Colon (tissue), 2 donors: Measurements from ENCODE around the gene CCL13.
"Not testable (repeated sequence)": the region's sequence is repeated elsewhere in the genome, so short reads cannot be mapped to it uniquely, and the experiment has no call there.

ENCODE experiments used
- FAIRE-seq: peaks from 2 replicates; lab custom pipeline; 2012; peaks lifted over from hg19 to GRCh38; lab: Jason Lieb, UNC
- donor health status: control.
- donor health status: control.

The CCL13 gene

DNA sequence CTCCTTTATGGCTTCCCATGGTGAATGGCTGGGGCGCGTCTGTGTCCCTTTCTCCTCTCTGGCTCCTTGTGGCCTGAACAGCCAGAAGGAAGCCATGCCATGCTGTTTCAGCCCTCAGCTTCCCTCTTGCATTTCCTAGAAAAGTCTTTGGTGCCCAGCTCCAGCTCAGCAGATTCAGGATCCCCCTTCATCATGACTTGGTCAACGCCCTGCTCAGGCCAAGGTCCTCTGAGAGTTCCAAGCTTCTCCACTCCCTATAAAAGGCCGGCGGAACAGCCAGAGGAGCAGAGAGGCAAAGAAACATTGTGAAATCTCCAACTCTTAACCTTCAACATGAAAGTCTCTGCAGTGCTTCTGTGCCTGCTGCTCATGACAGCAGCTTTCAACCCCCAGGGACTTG, at the start of gene CCL13:
Gene CCL13, plus strand, starts transcription at position 287 of the 400 bp plus-strand sequence. Its CDS starts 47 bp downstream, at position 334.
- FAIRE-seq = no peak

DNA sequence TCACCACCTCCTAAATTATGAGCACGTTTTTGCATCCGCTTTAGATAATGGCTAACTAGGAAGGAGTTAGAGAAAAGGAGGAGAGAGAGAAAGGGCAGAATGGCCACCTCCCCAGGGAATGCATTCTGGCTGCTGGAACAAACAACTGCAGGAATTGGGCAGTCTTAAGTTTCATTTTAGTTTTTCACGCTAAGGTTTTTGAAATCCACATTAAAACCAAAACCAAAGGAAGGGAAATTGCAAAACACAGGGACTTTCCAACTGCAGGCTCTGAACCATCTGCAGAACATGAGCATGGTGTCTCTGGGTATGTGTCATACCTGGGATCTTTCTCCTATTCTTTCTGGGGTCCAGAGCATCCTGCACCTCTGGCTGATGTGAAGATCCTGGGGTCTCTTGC, 49.2 kb upstream of the CCL13 start:
- no peak for FAIRE-seq

DNA sequence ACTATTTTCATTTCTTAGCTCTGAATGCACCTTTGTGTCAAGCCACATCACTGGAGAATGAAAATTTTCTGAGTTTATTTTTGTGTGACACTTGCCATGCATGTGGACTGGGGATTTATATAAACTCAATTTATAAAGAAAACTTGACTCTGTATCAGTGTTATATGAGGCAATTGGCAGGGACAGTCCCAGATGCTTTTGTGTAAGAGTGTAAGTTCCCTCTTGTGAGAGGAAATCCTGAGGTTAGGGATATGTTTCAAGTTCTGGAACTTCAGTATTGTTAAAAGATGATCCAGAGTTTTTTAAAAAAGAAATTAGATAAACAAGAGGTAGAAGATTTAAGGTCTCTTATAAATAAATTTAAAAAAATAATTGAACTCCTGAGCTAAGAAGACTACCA, 47.9 kb upstream of the CCL13 start:
- no peak for FAIRE-seq

DNA sequence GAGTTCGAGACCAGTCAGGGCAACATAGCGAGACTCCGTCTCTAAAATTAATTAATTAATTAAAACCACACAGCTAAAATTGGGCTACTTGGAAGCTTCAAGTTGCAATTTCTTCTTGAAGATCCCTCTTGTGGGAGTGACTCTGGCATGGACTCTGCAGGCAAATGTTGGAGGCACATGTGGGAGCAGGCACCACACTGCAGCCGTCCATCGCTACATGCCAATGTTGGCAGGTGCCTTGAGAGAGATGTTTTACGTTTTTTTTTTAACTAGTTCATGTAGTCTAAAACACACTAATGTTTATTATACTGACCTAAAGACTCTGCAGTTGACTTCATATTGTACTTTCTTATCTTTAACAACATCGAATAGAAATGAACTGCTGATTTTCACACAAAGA, 45.0 kb upstream of the CCL13 start:
- FAIRE-seq = no peak

DNA sequence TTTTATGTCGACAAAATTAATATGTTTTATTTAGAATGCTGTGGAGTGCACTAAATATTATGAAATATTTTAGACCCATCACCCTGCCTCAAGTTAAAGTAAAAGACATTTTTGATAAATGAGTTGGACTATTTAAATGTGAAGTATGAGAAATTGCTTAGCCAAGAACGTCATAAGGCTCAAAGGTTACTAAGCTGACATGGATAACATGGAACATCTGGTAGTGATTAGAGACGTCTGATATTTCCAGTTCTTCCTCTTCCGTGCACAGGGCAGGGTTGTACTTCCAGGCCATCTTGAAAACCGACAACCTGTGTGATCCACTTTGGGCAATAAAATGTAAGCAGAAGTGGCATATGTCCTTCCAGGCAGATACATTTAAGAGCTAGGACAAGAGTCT, 44.2 kb upstream of the CCL13 start:
- no peak for FAIRE-seq

DNA sequence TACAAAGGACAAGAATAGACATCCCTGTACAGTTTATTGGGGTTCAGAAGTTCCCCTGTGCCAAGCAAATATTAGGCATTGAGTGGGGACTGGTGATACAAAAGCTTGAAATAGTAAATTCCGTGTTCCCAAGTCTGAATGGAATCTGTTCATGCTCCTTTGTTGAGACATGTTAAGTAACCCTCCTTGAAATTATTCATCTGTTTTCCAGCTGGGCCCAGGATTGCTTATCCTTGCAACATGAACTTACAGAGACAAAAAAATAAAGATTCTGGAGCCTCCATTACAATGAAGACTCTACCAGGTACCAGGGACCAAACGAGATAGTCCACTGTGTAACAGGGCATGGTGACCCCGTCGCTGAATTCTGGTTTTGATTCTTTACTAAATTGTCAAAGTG, 43.1 kb upstream of the CCL13 start:
- no peak for FAIRE-seq

DNA sequence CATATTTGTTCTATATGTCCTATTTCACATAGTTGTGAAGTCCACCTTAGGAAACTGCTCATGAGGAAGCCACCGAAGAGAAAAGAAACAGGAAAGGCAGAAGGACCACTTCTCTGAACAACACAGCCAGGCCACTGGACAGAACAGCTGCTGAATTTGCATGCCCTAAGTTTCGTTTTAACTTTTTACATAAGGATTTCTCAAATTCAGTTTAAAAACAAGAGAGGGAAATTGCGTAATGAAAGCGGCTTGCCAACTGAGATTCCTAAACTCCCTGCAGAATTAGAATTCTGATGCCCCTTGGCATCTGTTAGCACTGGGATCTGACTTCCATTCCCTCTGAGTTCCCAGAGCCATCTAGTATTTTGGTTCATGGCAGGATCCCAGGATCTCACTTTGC, 42.0 kb upstream of the CCL13 start:
- no peak for FAIRE-seq

DNA sequence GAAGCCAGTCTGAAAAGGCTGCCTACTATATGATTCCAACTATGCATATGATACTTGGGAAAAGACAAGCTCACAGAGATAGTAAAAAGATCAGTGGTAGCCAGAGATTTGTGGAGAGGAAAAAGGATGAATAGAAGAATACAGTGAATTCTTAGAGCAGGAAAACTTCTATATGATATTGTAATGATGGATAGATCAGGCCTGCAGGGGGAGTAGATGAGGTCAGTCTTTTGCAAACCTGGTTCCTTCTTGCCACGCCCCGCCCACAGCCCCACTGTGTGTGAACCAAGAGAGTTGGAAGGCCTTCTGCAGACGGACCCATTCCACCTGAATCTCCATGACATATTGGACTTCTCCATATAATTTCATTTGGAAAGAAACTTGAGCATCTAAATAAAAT, 37.8 kb upstream of the CCL13 start:
- FAIRE-seq = no peak

DNA sequence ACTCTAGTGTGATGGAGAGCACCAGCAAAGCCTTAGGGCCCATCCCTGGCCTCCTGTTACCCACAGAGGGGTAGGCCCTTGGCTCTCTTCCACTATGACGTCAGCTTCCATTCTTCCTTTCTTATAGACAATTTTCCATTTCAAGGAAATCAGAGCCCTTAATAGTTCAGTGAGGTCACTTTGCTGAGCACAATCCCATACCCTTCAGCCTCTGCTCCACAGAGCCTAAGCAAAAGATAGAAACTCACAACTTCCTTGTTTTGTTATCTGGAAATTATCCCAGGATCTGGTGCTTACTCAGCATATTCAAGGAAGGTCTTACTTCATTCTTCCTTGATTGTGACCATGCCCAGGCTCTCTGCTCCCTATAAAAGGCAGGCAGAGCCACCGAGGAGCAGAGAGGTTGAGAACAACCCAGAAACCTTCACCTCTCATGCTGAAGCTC, 37.2 kb upstream of the CCL13 start, which contains the start of gene CCL8:
Gene CCL8, plus strand, starts transcription at position 397 of the 445 bp plus-strand sequence. CDS start 67 bp downstream, outside the sequence.
- FAIRE-seq = no peak

DNA sequence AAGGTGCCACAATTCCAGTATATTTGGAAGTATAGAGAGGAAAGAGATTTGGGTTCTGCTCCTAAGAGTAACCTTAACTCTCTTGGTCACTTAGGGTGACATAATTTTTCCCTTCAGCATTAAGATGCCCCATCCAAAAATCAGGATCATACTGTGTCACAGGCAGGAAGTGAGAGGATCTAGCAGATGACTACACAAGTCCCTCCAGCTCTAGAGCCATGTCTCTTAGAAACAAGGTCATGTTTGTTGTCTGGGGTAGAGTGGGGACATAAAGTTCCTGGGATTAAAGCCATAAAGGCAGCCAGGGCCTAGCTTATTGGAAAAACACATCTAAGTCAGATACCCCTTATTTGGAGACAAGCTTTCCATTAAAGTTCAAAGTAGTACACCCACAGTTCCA, 34.3 kb upstream of the CCL13 start:
- FAIRE-seq = no peak

DNA sequence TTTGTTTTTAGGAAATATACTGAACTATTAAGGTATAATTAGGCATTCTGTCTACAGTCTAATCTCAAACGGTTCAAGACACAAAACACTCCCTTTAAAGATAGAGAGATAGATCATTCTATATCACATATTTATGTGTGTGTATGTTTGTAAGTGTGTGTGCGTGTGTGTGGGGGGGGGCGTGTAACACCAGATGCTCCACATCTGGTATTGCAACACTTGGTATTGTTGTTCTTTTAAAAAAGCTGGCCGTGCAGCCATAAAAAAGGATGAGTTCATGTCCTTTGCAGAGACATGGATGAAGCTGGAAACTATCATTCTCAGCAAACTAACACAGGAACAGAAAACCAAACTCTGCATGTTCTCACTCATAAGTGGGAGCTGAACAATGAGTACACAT, 28.7 kb upstream of the CCL13 start:
- FAIRE-seq = not testable (repeated sequence)

DNA sequence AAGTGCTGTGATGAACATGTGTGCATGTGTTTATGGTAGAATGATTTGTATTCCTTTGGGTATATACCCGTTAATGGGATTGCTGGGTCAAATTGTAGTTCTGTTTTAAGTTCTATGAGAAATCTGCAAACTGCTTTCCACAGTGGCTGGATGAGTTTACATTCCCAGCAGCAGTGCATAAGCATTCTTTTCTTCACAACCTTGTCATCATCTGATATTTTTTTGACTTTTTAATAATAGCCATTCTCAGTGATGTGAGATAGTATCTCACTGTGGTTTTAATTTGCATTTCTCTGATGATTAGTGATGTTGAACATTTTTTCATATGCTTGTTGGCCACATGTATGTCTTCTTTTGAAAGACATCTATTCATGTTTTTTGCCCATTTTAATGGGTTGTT, 18.6 kb upstream of the CCL13 start:
- FAIRE-seq = no peak

DNA sequence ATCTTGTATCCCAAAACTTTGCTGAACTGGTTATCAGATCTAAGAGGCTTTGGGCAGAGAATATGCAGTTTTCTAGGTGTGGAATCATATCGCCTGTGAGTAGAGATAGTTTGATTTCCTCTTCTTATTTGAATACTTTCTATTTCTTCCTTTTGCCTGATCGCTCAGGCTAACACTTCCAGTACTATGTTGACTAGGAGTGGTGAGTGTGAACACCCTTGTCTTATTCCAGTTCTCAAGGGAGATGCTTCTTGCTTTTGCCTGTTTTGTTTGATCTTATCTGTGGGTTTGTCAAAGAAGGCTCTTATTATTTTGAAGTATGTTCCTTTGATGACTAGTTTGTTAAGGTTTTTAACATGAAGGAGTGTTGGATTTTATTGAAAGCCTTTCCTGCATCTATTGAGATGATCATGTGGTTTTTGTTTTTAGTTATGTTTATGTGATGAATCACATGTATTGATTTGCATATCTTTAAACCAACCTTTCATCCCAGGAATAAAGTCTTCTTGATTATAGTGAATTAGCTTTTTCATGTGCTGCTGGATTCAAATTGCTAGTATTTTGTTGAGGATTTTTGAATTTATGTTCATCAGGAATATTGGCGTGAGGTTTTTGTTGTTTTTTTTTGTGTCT, 17.0 kb upstream of the CCL13 start:
- no peak for FAIRE-seq

DNA sequence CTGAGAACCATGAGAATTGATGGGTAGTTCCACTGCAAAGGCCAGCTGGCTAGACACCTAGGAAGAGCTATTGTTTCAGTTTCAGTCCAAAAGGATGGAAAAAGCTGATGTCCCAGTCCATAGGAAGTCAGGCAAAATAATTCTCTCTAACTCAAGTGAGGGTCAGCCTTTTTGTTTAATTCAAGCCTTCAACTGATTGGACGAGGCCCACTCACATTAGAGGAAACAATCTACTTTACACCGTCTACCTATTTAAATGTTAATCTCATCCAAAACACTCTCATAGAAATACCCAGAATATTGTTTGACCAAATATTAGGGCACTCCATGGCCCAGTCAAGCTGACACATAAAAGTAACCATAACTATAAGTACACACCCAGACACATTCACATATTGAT, 14.4 kb upstream of the CCL13 start:
- no peak for FAIRE-seq

DNA sequence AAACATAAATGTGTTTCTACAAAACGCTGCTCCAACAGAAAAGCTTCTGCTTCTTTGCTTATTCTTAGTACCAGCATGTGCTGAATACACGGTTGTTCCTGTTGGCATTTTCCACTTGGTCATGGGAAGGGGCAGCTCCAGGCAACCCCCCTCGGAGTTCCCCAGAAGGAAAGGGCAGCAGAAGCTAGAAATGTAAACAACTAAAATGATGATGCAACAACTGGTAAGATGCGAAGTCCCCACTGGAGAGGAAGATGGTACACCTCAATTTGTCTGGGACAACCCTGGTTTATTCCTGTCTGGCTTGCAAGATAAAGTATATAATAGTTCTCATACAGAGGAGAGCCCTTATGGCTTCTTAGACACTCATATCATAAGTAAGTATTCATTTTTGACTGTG, 9.2 kb upstream of the CCL13 start:
- FAIRE-seq = no peak

DNA sequence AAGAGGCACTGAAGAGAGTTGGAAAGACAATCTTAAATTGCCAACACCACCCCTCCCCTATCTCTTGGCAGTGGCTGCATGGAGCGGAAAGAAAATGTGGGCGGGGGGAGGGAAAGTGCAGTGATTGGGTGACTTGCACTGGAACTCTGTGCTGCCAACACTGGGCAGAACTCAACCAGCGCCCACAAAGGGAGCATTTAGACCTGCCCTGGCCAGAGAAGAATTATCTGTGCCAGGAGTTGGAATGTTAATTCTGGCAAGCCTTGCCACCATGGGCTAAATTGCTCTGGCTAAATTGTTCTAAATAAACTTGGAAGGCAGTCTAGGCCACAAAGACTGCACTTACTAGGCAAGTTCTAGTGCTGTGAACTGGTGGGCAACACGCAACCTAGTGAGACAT, 6.5 kb upstream of the CCL13 start:
- FAIRE-seq = no peak

DNA sequence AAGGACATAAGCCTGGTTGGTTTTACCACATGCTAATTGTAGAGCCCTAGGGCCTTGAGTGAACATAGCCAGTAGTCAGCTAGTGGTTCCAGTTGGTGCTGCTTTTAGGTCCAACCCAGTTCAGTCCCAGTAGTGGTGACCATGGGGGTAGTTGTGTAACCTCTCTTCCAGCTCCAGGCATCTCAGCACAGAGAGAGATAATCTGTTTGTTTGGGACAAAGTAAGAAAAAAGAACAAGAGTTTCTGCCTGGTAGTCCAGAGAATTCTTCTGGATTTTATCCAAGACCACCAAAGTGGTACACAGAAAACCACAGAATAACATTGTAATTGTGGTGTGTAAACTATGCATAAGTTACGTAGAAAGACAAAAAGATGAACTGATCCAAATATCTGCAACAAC, 5.2 kb upstream of the CCL13 start:
- no peak for FAIRE-seq

DNA sequence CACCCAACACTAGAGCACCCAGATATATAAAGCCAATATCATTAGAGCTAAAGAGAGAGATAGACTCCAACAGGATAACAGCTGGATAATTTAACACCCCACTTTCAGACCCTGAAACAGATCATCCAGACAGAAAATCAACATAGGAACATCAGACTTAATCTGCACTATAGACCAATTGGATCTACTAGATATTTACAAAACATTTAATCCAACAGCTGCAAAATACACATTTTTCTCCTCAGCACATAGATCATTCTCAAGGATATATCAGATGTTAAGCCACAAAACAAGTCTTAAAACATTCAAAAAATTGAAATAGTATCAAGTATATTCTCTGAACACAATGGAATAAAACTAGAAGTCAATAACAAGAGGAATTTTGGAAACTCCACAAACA, 4.1 kb upstream of the CCL13 start:
- FAIRE-seq = no peak

DNA sequence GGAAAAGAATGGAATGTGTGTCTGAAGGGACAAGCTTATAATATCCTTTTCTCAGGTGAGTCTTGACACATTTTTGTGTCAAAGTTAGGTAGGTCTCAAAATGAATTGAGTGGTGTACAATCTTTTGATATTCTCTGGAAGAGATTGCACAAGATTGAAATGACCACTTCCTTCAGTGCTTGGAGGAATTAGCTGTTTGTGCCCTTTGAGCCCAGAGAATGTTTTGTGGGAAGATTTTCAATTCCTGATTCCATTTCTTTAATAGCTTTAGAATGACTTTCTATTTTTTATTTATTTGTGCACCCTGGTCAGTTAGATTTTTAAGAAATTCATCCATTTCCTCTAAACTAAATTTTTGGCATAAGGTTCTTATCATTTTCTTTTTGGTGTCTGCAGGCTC, 1.6 kb upstream of the CCL13 start:
- no peak for FAIRE-seq

DNA sequence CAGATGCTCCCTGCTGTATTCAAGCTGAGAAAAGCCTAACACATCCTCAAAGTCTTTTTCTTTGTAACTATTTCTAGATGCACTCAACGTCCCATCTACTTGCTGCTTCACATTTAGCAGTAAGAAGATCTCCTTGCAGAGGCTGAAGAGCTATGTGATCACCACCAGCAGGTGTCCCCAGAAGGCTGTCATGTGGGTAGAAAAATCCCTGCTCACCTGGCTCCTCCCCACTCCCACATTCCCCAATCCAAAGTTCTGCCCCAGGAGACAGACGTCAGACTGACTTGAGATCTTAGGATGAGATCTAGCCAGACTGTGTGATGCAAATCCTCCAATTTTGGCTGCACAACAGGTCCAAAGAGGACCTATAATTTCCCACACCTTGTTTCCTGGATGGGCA, 1.1 kb downstream of the CCL13 start:
- FAIRE-seq = no peak

DNA sequence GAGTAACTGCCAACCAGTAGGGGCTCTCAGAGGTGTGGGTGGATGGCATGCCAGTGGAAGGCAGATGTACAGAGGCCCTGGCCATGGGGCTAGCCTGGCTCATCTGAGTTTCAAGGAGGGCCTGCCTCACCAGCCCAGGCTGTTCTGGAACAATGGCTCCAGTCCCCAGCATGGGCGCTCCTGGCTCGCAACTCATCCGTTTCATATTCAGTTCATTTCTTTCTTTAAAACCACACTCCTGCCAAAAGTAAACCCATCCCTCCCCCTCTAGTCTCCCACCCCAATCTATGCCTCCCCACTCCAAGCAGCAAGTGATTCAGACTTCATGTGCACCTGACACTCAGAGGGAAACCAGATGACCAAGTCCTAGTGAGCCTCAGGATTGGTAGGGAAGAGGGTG, 2.4 kb downstream of the CCL13 start:
- no peak for FAIRE-seq

DNA sequence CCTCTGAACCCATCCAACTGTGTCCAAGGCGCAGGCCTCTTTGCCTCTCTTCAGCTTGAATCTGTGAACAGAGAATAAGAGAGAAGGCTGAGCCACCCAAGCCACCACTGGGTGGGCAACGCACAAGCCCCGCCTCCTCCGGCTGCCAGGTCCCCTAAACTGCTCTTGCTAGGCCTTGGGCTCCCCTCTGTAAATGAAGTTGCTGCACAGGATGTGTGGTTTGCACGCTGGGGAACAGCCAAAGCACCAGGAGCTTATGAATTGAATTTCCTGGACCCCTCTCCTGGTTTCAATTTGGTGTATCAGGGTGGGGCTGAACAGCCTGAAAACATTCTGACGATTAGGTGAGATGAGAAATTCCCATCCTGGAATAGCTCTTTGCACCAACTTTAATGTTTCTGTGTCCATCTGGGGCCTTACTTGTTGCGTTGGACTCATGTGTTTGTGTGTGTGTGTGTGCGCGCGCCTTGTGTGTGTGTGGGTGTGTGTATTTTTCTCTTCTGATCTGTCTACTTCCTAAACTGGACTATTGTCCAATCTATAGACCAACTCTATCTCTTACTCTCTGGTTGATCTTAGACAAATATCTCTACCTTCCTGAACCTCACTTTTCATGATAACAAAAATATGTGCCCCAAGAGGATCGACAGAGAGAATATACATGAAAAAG, 4.5 kb downstream of the CCL13 start:
- FAIRE-seq = no peak

DNA sequence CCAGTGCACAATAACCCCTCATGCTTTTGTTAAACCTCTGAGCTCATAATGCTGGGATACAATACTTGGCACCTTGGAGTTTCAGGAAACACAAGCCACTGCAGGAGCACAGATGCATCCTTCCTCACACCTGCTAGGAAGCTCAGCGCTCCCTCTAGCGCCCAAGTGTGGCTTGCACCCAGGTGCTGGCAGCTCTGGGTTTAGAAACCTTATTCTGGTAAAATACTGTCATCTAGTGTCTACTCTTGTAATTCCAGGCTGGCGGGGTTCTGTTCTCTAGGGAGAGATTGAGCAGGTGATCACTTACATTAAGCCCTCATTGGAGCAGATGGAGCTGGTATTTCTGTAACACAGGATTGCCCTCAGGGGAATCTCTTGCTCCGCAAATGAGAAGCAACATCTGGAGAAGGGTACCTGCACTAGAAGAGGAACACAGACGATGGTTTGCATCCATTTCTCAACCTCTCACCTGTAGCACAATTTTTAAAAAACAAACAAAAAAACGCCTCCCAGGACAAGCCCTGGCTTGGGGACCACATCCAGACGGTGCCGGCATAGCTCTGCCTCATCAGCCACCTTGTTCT, 5.3 kb downstream of the CCL13 start:
- FAIRE-seq = no peak

DNA sequence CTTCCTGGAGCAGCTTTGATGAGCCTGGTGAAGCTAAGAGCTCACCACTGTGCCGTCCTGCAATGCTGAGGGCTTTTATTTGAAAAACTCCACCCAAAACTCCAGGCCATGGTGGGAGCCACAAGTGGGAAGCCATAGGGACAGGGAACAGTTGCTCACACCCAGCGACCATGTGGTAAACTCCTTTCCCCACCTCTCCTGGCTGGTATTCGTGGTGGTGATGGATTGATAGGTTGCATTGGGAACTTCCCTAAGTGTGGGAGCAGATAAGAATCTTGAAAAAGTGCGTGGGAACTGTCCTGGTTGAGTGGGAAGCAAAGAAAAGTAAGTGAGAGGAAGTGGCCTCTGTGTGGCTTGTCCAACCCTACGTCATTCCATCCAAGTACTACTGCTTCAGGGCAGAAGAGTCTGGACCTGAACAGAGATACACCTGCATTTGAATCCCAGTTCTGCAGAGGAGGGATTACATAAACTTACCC, 6.9 kb downstream of the CCL13 start, which contains the start of gene CCL1:
Gene CCL1, minus strand, starts transcription at position 51 of the 479 bp plus-strand sequence. CDS start 72 bp downstream, outside the sequence.
- no peak for FAIRE-seq
